Ovary (tissue), 3 donors: ENCODE measurements around the gene CHPT1.

Source experiments
- CTCF ChIP-seq, 3 donors: fragments of 450-650 bp in 2 of 3; fragments of 200-600 bp in 1 of 3; IDR thresholded peaks; one replicate each; pipeline versions ENCODE4 v1.5.1 to v1.8.0; 2016 to 2022; ENCODE audit warnings: antibody characterized with exemption in 3 of 3, mild to moderate bottlenecking in 1 of 3
- POLR2A ChIP-seq: fragments of 450-650 bp; IDR thresholded peaks from one replicate; pipeline ENCODE4 v1.6.1; 2017; ENCODE audit warnings: antibody characterized with exemption, mild to moderate bottlenecking, moderate library complexity
- donor health status: DM: no; HTN: no; CAD: no.

- no peak for TF ChIP-seq CTCF (IDR thresholded peaks at IDR 0.05)
- no peak for TF ChIP-seq POLR2A
Observed at GRCh38 chr12:101761781-101762180, 64.3 kb downstream of the CHPT1 start.
